Suprapubic skin (tissue), 4 donors: ENCODE measurements around the gene C1QTNF9.

Experiments
- EP300 ChIP-seq: sonication (generic); formaldehyde crosslinking; IDR thresholded peaks from one replicate; pipeline ENCODE4 v1.6.1; 2017; ENCODE audit warnings: antibody characterized with exemption
- POLR2AphosphoS5 ChIP-seq, 3 donors: sonication (generic); formaldehyde crosslinking; IDR thresholded peaks; one replicate each; pipeline ENCODE4 v1.6.1; 2017; ENCODE audit warnings: antibody characterized with exemption in 3 of 3
- TF ChIP-seq, protein P1 (sequence below), 2 donors: fragments of 200-600 bp in 1 of 2; fragments of 450-650 bp in 1 of 2; sonication (generic) in 1 of 2; IDR thresholded peaks; one replicate each; pipeline ENCODE4 v1.5.1; 2016 to 2019; ENCODE audit warnings: antibody characterized with exemption in 2 of 2, mild to moderate bottlenecking in 1 of 2, moderate library complexity in 1 of 2

DNA sequence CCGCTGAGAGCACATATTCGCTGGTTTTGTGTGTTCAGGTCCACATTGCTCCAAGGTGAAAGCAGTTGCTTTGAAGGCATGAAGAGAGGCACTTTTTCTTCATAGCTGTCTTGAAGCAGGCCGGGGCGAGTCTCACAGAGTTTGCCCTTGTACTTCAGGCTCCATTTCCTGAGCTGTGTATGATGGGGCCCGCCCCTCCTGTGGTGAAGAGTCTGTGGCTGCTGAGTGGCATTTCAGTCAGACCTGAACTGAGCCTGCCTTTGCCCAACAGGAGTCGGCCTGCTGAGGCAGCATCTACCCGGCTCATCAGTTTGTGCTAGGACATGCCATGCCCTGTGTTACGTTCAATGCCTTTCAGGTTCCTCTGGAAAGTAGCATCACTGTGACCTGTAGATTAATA is 44.4 kb upstream of the C1QTNF9 start:
- TF ChIP-seq, protein P1, sequence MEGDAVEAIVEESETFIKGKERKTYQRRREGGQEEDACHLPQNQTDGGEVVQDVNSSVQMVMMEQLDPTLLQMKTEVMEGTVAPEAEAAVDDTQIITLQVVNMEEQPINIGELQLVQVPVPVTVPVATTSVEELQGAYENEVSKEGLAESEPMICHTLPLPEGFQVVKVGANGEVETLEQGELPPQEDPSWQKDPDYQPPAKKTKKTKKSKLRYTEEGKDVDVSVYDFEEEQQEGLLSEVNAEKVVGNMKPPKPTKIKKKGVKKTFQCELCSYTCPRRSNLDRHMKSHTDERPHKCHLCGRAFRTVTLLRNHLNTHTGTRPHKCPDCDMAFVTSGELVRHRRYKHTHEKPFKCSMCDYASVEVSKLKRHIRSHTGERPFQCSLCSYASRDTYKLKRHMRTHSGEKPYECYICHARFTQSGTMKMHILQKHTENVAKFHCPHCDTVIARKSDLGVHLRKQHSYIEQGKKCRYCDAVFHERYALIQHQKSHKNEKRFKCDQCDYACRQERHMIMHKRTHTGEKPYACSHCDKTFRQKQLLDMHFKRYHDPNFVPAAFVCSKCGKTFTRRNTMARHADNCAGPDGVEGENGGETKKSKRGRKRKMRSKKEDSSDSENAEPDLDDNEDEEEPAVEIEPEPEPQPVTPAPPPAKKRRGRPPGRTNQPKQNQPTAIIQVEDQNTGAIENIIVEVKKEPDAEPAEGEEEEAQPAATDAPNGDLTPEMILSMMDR (IDR thresholded peaks at IDR 0.05), result no peak
- TF ChIP-seq POLR2AphosphoS5 (IDR thresholded peaks at IDR 0.05) (no peak), EP300 (no peak)
